Testis (tissue), 2 donors: ENCODE data around the gene GSN.

ENCODE experiments used
- CTCF ChIP-seq, 3 experiments: fragments of 450-650 bp in 2 of 3; fragments of 200-600 bp in 1 of 3; sonication (generic) in 1 of 3; IDR thresholded peaks; one replicate each; pipeline ENCODE4 v1.5.1; 2016 to 2019; ENCODE audit warnings: antibody characterized with exemption in 3 of 3, mild to moderate bottlenecking in 2 of 3, moderate library complexity in 1 of 3
- POLR2A ChIP-seq: fragments of 450-650 bp; IDR thresholded peaks from one replicate; pipeline ENCODE4 v1.6.1; 2017; ENCODE audit warnings: antibody characterized with exemption, mild to moderate bottlenecking, moderate library complexity

DNA sequence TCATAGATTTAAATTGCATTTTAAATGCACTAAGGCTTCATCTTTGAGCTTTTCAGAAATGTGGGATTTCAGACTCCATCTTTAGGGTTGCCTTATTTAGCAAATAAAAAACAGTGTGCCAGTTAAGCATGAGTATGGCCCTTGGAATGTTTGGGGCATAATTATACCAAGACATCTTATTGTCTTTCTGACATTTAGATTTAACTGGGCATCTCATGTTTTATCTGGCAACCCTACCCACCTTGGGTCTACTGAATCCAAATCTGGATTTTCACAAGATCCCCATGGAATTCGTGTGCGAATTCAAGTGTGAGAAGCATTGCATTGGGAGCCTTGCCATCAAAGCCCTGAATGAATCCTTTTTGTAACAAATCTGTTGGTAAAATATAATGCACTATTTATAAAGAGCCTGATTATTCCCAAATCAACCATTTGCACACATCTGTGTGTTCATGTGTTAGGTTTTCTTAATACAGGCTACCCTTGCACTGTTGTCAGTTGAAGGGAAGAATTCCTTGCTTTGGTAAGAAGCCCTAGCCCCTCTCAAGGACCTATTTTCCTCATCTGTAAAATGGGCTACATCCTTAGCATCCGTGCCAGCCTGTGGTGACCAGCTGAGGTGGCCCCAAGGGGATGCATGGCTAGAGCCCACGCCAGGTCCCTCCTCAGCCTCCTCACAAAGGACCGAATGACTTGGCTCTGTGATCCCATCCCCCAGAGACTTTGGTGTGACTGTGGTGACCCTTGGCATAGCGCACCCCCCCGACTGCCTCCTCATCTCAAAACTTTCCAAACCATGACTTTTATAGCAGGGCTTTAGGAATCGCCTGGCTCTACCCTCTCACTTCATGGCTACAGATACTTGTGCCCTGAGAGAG, 8.1 kb downstream of the GSN start:
- TF ChIP-seq CTCF (IDR thresholded peaks at IDR 0.05) (no peak), POLR2A (no peak)
